ENCODE results near the gene BRINP1. TPM values are rescaled to one million over a fixed set of nuclear protein-coding genes. Genes with fewer than 3 reads are reported as not detected.

Gene BRINP1
- total and polyA plus RNA-seq, 3 experiments from 2014 or later = not detected

DNA sequence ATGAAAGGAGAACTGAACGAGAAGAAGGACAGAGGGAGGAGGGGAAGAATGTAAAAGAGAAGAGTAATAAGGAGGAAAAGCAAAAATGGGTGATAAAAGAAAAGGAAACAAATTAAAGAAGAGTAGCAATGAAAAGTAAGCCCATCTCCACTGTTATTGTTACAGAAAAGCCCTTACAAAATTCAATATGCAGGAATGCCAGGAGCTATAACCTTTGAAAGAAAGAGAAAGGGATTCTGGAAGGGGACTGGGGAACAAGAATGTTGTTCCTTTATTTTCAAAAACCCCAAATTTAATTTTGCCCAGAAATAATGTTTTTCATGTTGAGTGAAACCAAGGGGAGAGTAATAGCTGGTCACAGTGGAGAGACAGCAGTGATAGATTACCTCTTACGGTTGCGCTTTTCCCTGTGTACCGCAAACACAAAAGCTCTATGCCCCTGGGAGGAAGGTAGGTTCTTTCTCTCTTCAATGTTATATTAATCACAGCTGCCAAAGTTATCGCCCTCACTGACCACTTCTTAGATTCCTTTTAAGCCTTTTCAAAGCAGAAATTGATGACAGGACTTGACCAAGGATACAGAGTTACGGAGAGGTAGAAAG, 86.7 kb downstream of the BRINP1 start:
- Histone ChIP-seq H3K36me3 (ENCODE audit: insufficient read depth, low read length) (no peaks in the 10 kb centered on the region), H3K9me3 (ENCODE audit: low read length) (no peaks in the 10 kb centered on the region), H3K27me3 (ENCODE audit: insufficient read depth, low read length, poor library complexity, severe bottlenecking) (no peaks in the 10 kb centered on the region), H3K4me1 (ENCODE audit: insufficient read depth, low read length) (no peaks in the 10 kb centered on the region), H3K27ac (ENCODE audit: low read depth, low read length) (no peak overlapping the region), H3K4me3 (ENCODE audit: low read length) (no peak overlapping the region)
- no peaks in the 10 kb centered on the region for H3K36me3 Mint-ChIP-seq
- no peak for DNase-seq
- no peak overlapping the region for H3K27ac Mint-ChIP-seq
- ChIA-PET CTCF (no interaction called here), POLR2A (no interaction called here)
- H3K9me3 Mint-ChIP-seq = peaks cover 0 to 13% (median 10%) of the 10 kb centered on the region in 5 donors
- H3K27me3 Mint-ChIP-seq = no peaks in the 10 kb centered on the region
- no peaks in the 10 kb centered on the region for H3K4me1 Mint-ChIP-seq
- no peak overlapping the region for H3K4me3 Mint-ChIP-seq

DNA sequence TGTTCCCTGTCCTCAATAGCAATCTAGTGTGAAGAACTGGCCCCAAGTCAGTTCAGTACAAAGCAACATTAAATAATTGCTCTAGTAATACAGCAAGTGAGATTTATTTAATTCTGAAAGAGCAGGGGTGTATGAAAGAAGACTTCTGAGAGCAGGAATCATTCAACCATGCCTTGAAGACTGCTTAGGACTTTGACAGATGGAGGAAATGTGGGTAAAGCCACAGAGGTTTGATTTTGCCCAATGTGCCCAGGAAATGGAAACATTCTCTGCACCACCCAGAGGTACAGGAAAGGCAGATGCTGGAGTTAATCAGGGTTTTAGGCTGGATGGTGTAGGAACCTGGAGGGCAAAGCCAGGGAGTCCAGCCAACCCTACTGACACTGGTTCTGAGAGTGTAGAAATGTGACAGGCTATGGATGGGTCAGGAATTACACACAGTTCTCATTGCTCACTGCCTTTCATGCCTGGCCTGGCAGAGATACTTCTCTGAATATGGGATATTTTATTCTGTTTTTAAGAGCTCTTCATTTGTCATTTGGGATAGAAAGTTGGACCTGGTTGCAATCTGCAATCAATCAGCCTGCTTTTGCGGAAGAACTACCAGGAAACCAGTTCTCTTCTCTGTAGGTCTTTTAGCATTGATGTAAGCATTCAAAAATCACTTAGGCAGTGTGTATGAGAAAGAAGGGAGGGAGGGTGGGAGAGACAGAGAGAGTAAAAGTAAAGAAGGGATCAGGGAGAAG, 88.3 kb downstream of the BRINP1 start:
- H3K4me1 ChIP-seq (ENCODE audit: insufficient read depth, low read length) = no peaks in the 10 kb centered on the region
- peaks cover 0 to 10% (median 10%) of the 10 kb centered on the region in 5 donors for H3K9me3 Mint-ChIP-seq
- CTCF ChIA-PET = no interaction called here
- no peaks in the 10 kb centered on the region for H3K36me3 Mint-ChIP-seq
- no peak overlapping the region for H3K4me3 ChIP-seq (ENCODE audit: low read length)
- H3K27me3 Mint-ChIP-seq = no peaks in the 10 kb centered on the region
- H3K27ac ChIP-seq (ENCODE audit: low read depth, low read length) = no peak overlapping the region
- H3K27me3 ChIP-seq (ENCODE audit: insufficient read depth, low read length, poor library complexity, severe bottlenecking) = no peaks in the 10 kb centered on the region
- no peaks in the 10 kb centered on the region for H3K4me1 Mint-ChIP-seq
- POLR2A ChIA-PET = no interaction called here
- no peak overlapping the region for H3K27ac Mint-ChIP-seq
- H3K4me3 Mint-ChIP-seq = no peak overlapping the region
- no peak for DNase-seq
- no peaks in the 10 kb centered on the region for H3K36me3 ChIP-seq (ENCODE audit: insufficient read depth, low read length)
- H3K9me3 ChIP-seq (ENCODE audit: low read length) = no peaks in the 10 kb centered on the region

DNA sequence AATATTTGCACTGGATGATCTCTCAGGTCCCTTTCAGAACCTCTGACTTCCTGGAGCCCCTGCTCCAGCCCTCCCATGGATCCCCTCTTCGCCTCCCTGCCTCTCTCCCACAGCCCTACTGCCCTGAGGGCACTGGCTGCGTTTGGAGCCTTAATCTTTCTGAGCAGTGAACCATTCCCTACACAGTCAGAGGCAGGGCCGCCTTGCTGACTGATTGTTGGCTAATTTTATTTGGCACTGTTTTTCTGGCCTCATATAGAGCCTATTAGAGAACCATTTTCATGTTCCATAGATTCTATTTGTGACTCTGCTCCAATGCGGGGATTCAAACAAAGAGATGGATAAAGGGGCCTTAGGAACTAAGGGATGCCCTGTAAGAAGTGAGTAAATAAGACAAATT, 91.1 kb downstream of the BRINP1 start:
- H3K36me3 Mint-ChIP-seq = no peaks in the 10 kb centered on the region
- H3K4me3 Mint-ChIP-seq = no peak overlapping the region

DNA sequence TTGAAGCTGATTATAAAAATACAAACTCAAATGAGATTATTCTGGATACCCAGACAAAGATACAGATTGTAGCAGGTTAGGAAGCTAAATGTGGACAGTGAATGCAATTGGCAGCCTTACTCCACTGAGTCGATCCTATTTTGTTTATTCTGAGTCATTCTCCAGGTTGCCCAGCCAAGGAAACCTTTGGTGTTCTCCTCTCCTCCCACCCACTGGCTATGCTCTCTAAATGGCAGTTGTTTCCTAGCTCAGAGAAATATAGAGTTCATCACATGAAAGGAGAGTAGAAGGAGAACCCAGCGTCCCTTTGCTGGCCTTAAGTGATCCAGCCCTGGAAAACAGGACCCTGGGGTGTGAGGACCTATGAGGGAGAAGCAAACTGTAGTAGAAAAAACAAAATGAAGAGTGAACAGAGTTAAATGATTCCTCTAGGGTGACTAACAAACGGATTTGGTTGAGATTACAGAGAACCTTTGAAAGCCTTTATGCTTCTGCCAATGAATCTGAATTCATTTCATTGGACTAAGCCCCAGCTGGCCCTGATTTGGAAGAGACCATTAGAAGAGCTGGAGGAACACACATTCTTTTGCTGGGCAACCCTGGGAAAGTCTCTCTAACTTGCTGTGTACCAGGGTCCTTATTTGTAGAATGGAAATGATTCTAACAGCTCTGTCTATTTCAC, 95.1 kb downstream of the BRINP1 start:
- CTCF ChIA-PET = no interaction called here
- Mint-ChIP-seq H3K4me3 (no peak overlapping the region), H3K9me3 (peaks cover 0 to 6% (median 0%) of the 10 kb centered on the region in 5 donors), H3K27ac (no peak overlapping the region), H3K36me3 (no peaks in the 10 kb centered on the region), H3K27me3 (no peaks in the 10 kb centered on the region), H3K4me1 (no peaks in the 10 kb centered on the region)
- no peaks in the 10 kb centered on the region for H3K27me3 ChIP-seq (ENCODE audit: insufficient read depth, low read length, poor library complexity, severe bottlenecking)
- H3K4me3 ChIP-seq (ENCODE audit: low read length) = no peak overlapping the region
- H3K9me3 ChIP-seq (ENCODE audit: low read length) = no peaks in the 10 kb centered on the region
- no peak overlapping the region for H3K27ac ChIP-seq (ENCODE audit: low read depth, low read length)
- no peaks in the 10 kb centered on the region for H3K4me1 ChIP-seq (ENCODE audit: insufficient read depth, low read length)
- no peak for DNase-seq
- POLR2A ChIA-PET = no interaction called here
- no peaks in the 10 kb centered on the region for H3K36me3 ChIP-seq (ENCODE audit: insufficient read depth, low read length)

More for the DNA sequence above, 91.1 kb downstream of the BRINP1 start:
- Mint-ChIP-seq H3K4me1 (no peaks in the 10 kb centered on the region), H3K27me3 (no peaks in the 10 kb centered on the region), H3K9me3 (peaks cover 0 to 8% (median 5%) of the 10 kb centered on the region in 5 donors), H3K27ac (no peak overlapping the region)
- Histone ChIP-seq H3K4me1 (ENCODE audit: insufficient read depth, low read length) (no peaks in the 10 kb centered on the region), H3K27ac (ENCODE audit: low read depth, low read length) (no peak overlapping the region), H3K36me3 (ENCODE audit: insufficient read depth, low read length) (no peaks in the 10 kb centered on the region), H3K27me3 (ENCODE audit: insufficient read depth, low read length, poor library complexity, severe bottlenecking) (no peaks in the 10 kb centered on the region), H3K9me3 (ENCODE audit: low read length) (no peaks in the 10 kb centered on the region), H3K4me3 (ENCODE audit: low read length) (no peak overlapping the region)
- DNase-seq = no peak
- ChIA-PET POLR2A (no interaction called here), CTCF (no interaction called here)

DNA sequence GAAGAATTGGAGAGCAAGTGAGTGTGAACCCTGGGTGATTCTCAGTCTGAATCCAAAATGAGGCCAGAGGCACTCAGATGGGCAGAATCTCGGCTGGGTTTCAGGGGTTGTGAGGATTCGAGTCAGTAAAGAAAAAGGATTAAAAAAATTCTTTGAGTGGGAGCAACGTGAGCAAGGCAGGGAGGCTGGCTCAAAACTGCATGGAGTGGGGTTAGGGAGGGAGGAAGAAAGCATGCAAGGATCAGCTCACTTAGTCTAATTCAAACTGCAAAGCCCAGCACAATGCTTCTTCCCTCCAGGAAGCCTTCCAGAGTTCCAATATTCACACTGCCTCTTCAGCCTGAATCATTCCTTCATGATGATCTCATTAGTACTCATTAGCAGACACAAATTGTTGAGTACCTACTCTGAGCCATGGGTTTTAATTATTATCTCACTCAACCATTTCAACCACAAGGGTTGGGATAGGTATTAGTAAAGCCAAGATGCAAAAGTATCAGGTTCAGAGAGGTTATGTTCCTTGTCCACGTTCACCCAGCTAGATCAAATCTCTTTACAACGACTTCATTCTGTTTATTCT, 95.8 kb downstream of the BRINP1 start:
- no peak overlapping the region for H3K27ac ChIP-seq (ENCODE audit: low read depth, low read length)
- ChIA-PET CTCF (no interaction called here), POLR2A (no interaction called here)
- H3K9me3 ChIP-seq (ENCODE audit: low read length) = no peaks in the 10 kb centered on the region
- no peaks in the 10 kb centered on the region for H3K27me3 ChIP-seq (ENCODE audit: insufficient read depth, low read length, poor library complexity, severe bottlenecking)
- DNase-seq = no peak
- Mint-ChIP-seq H3K4me1 (no peaks in the 10 kb centered on the region), H3K9me3 (peaks cover 0 to 6% (median 0%) of the 10 kb centered on the region in 5 donors), H3K27me3 (no peaks in the 10 kb centered on the region), H3K4me3 (no peak overlapping the region), H3K27ac (no peak overlapping the region), H3K36me3 (no peaks in the 10 kb centered on the region)
- no peaks in the 10 kb centered on the region for H3K4me1 ChIP-seq (ENCODE audit: insufficient read depth, low read length)
- no peak overlapping the region for H3K4me3 ChIP-seq (ENCODE audit: low read length)
- H3K36me3 ChIP-seq (ENCODE audit: insufficient read depth, low read length) = no peaks in the 10 kb centered on the region

DNA sequence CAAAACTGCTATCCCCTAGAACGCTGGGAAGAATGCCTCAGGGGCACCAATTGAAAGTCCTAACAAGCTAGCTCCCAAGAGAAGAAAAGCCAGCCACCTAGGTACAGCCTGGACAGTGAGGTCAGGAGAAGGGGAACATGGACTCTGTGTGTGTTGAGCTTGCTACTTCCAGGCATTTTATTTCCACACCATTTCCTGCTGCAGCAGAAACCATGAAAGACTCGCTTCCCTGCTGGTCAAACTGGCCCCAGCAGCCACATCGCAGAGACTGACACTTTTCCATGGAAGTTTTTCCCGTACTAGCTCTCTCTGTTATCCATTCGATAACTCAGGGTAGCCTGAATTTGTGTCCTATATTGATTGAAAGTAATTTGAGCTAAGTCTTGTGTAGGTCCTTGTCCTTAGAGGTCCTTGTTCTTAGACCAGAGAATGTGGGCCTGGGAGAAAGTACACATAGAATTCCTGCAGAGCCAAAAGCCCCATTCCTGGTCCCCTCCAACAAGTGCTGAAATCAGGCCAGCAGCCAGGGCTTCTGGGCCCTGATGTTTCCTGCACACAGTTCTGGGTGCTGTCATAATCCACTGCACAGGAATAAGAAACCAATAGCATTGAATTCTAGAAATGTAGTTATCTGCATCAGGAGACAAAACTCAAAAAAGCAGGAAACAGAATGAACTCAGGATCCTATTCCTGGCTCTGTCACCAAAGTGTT, 96.6 kb downstream of the BRINP1 start:
- CTCF ChIA-PET = no interaction called here

GRCh38 chr9:119268985-119269384, 100.2 kb downstream of the BRINP1 start:
- Mint-ChIP-seq H3K27me3 (no peaks in the 10 kb centered on the region), H3K36me3 (peaks cover 0 to 2% (median 0%) of the 10 kb centered on the region in 3 donors), H3K4me1 (no peaks in the 10 kb centered on the region), H3K4me3 (no peak overlapping the region), H3K27ac (no peak overlapping the region), H3K9me3 (peaks cover 0 to 13% (median 7%) of the 10 kb centered on the region in 5 donors)
- no peaks in the 10 kb centered on the region for H3K27me3 ChIP-seq (ENCODE audit: insufficient read depth, low read length, poor library complexity, severe bottlenecking)
- H3K27ac ChIP-seq (ENCODE audit: low read depth, low read length) = no peak overlapping the region
- no peaks in the 10 kb centered on the region for H3K4me1 ChIP-seq (ENCODE audit: insufficient read depth, low read length)
- no peaks in the 10 kb centered on the region for H3K9me3 ChIP-seq (ENCODE audit: low read length)
- POLR2A ChIA-PET = no interaction called here
- no peaks in the 10 kb centered on the region for H3K36me3 ChIP-seq (ENCODE audit: insufficient read depth, low read length)
- no peak overlapping the region for H3K4me3 ChIP-seq (ENCODE audit: low read length)
- CTCF ChIA-PET = no interaction called here
- no peak for DNase-seq

More for the DNA sequence above, 96.6 kb downstream of the BRINP1 start:
- H3K36me3 ChIP-seq (ENCODE audit: insufficient read depth, low read length) = no peaks in the 10 kb centered on the region
- H3K27me3 ChIP-seq (ENCODE audit: insufficient read depth, low read length, poor library complexity, severe bottlenecking) = no peaks in the 10 kb centered on the region
- Mint-ChIP-seq H3K27ac (no peak overlapping the region), H3K4me1 (no peaks in the 10 kb centered on the region), H3K4me3 (no peak overlapping the region), H3K36me3 (no peaks in the 10 kb centered on the region), H3K27me3 (no peaks in the 10 kb centered on the region), H3K9me3 (peaks cover 0 to 6% (median under 1%) of the 10 kb centered on the region in 5 donors)
- H3K27ac ChIP-seq (ENCODE audit: low read depth, low read length) = no peak overlapping the region
- H3K4me1 ChIP-seq (ENCODE audit: insufficient read depth, low read length) = no peaks in the 10 kb centered on the region
- POLR2A ChIA-PET = no interaction called here
- no peak for DNase-seq
- no peak overlapping the region for H3K4me3 ChIP-seq (ENCODE audit: low read length)
- no peaks in the 10 kb centered on the region for H3K9me3 ChIP-seq (ENCODE audit: low read length)

- no peaks in the 10 kb centered on the region for H3K9me3 ChIP-seq (ENCODE audit: low read length)
- H3K4me3 Mint-ChIP-seq = no peak overlapping the region
- H3K4me1 Mint-ChIP-seq = no peaks in the 10 kb centered on the region
- H3K27ac Mint-ChIP-seq = no peak overlapping the region
- no peaks in the 10 kb centered on the region for H3K4me1 ChIP-seq (ENCODE audit: insufficient read depth, low read length)
- no peaks in the 10 kb centered on the region for H3K27me3 ChIP-seq (ENCODE audit: insufficient read depth, low read length, poor library complexity, severe bottlenecking)
- ChIA-PET POLR2A (no interaction called here), CTCF (no interaction called here)
- H3K27me3 Mint-ChIP-seq = no peaks in the 10 kb centered on the region
- DNase-seq = no peak
- H3K27ac ChIP-seq (ENCODE audit: low read depth, low read length) = no peak overlapping the region
- H3K36me3 ChIP-seq (ENCODE audit: insufficient read depth, low read length) = no peaks in the 10 kb centered on the region
- H3K36me3 Mint-ChIP-seq = peaks cover 0 to 2% (median 0%) of the 10 kb centered on the region in 3 donors
- peaks cover 4 to 20% (median 6%) of the 10 kb centered on the region in 5 donors for H3K9me3 Mint-ChIP-seq
- H3K4me3 ChIP-seq (ENCODE audit: low read length) = no peak overlapping the region
Observed at GRCh38 chr9:119264165-119264564, 105.1 kb downstream of the BRINP1 start.

Data from CD8-positive, alpha-beta memory T cell (primary cell).